ENCODE data around the gene SLC25A14.

SLC25A14 gene

GRCh38 chrX:130416785-130417184 lies 77.1 kb downstream of the SLC25A14 start:
- H3K4me1 ChIP-seq (ENCODE audit: control insufficient read depth, insufficient read depth, low read length), result peaks cover 15% of the 10 kb centered on the region
- H3K36me3 ChIP-seq (ENCODE audit: control insufficient read depth, insufficient read depth, low read length), result peaks cover 30% of the 10 kb centered on the region
- peaks cover 3% of the 10 kb centered on the region; the same call in 1 of the 2 replicates for H3K27me3 ChIP-seq (ENCODE audit: control insufficient read depth, insufficient read depth, low read length)
- no peak overlapping the region for H3K27ac ChIP-seq (ENCODE audit: low read depth, low read length)
- H3K4me3 ChIP-seq (ENCODE audit: low read depth, low read length), result no peak overlapping the region
- H3K9me3 ChIP-seq (ENCODE audit: control insufficient read depth, insufficient read depth, low read depth, low read length), result no peaks in the 10 kb centered on the region
- H3K9ac ChIP-seq (ENCODE audit: low read length), result no peak overlapping the region

GRCh38 chrX:130418066-130418465 lies 78.3 kb downstream of the SLC25A14 start:
- Histone ChIP-seq H3K27me3 (ENCODE audit: control insufficient read depth, insufficient read depth, low read length) (peaks cover 3% of the 10 kb centered on the region; the same call in 1 of the 2 replicates), H3K4me1 (ENCODE audit: control insufficient read depth, insufficient read depth, low read length) (peaks cover 15% of the 10 kb centered on the region), H3K27ac (ENCODE audit: low read depth, low read length) (no peak overlapping the region), H3K9ac (ENCODE audit: low read length) (no peak overlapping the region), H3K9me3 (ENCODE audit: control insufficient read depth, insufficient read depth, low read depth, low read length) (no peaks in the 10 kb centered on the region), H3K4me3 (ENCODE audit: low read depth, low read length) (no peak overlapping the region), H3K36me3 (ENCODE audit: control insufficient read depth, insufficient read depth, low read length) (peaks cover 20% of the 10 kb centered on the region)

GRCh38 chrX:130418740-130419139 lies 79.0 kb downstream of the SLC25A14 start:
- Histone ChIP-seq H3K27me3 (ENCODE audit: control insufficient read depth, insufficient read depth, low read length) (peaks cover 3% of the 10 kb centered on the region; the same call in 1 of the 2 replicates), H3K4me3 (ENCODE audit: low read depth, low read length) (no peak overlapping the region), H3K27ac (ENCODE audit: low read depth, low read length) (no peak overlapping the region), H3K4me1 (ENCODE audit: control insufficient read depth, insufficient read depth, low read length) (peaks cover 15% of the 10 kb centered on the region), H3K9ac (ENCODE audit: low read length) (no peak overlapping the region), H3K36me3 (ENCODE audit: control insufficient read depth, insufficient read depth, low read length) (peaks cover 15% of the 10 kb centered on the region; the same call in 1 of the 2 replicates), H3K9me3 (ENCODE audit: control insufficient read depth, insufficient read depth, low read depth, low read length) (0 out of 2 replicates have a peak, but pooled peaks cover 3% of the 10 kb centered on the region)

- H3K27me3 ChIP-seq (ENCODE audit: control insufficient read depth, insufficient read depth, low read length), result no peaks in the 10 kb centered on the region; the same call in 1 of the 2 replicates
- H3K4me1 ChIP-seq (ENCODE audit: control insufficient read depth, insufficient read depth, low read length), result peaks cover 15% of the 10 kb centered on the region
- 0 out of 2 replicates have a peak, but pooled peaks cover 3% of the 10 kb centered on the region for H3K9me3 ChIP-seq (ENCODE audit: control insufficient read depth, insufficient read depth, low read depth, low read length)
- H3K4me3 ChIP-seq (ENCODE audit: low read depth, low read length), result no peak overlapping the region
- H3K36me3 ChIP-seq (ENCODE audit: control insufficient read depth, insufficient read depth, low read length), result peaks cover 10% of the 10 kb centered on the region; the same call in 1 of the 2 replicates
- no peak overlapping the region for H3K9ac ChIP-seq (ENCODE audit: low read length)
- H3K27ac ChIP-seq (ENCODE audit: low read depth, low read length), result no peak overlapping the region
These were observed 79.5 kb downstream of the SLC25A14 start for GRCh38 chrX:130419263-130419662.
